Measurements from ENCODE around the gene MSGN1.
A peak's percentile ranks its signal among the peaks of the same experiment; 100 is the strongest.

MSGN1 gene

DNA sequence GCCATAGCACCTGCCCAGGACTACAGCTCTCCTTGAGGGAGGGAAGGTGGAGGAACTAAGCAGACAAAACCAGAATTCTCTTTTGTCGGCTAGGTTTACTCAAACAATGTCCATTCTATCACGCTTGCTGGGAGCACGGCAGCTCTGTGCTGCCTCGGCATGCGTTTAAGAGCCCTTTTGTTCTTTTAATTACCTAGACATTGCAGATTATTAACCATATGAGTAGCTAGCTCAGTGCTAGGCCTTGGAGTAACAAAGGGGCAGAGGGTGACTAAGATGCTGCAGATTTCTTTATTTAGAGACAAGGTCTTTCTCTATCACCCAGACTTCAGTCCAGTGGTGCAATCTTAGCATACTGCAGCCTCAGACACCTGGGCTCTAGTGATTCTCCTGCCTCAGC, 11.1 kb downstream of the MSGN1 start:
- Histone ChIP-seq H3K27ac (ENCODE audit: insufficient read depth in 1 of 2, low read depth in 1 of 2, low read length in 2 of 2, poor library complexity in 1 of 2, severe bottlenecking in 2 of 2) (no peak overlapping the region), H3K36me3 (ENCODE audit: control insufficient read depth in 4 of 4, insufficient read depth in 4 of 4, low read length in 3 of 4) (no peaks in the 10 kb centered on the region), H3K27me3 (replicated peaks in 2 of 5; ENCODE audit: control insufficient read depth in 4 of 5, insufficient read depth in 5 of 5, low read length in 4 of 5) (peaks cover 0 to 15% (median 6%) of the 10 kb centered on the region in 5 experiments), H3K4me1 (ENCODE audit: control extremely low read depth in 1 of 4, control insufficient read depth in 4 of 4, insufficient read depth in 4 of 4, low read length in 3 of 4) (peaks cover 0 to 12% (median 7%) of the 10 kb centered on the region in 4 experiments), H3K9me3 (ENCODE audit: control extremely low read depth in 1 of 5, control insufficient read depth in 4 of 5, insufficient read depth in 2 of 5, low read depth in 1 of 5, low read length in 4 of 5) (no peaks in the 10 kb centered on the region), H3K4me3 (ENCODE audit: control insufficient read depth in 1 of 7, extremely low read depth in 1 of 7, insufficient read depth in 4 of 7, low read depth in 2 of 7, low read length in 6 of 7) (no peak overlapping the region)
- ChIA-PET CTCF (interaction anchor here (1.3 kb wide), 1 partner anchor 11 kb away, joined by 3 read pairs; the partner anchor contains the start of gene MSGN1), POLR2A (no interaction called here)
- 100% methylated on average over 5 of the region's 5 CpGs for WGBS (ENCODE audit: insufficient coverage)
- no peak for DNase-seq

DNA sequence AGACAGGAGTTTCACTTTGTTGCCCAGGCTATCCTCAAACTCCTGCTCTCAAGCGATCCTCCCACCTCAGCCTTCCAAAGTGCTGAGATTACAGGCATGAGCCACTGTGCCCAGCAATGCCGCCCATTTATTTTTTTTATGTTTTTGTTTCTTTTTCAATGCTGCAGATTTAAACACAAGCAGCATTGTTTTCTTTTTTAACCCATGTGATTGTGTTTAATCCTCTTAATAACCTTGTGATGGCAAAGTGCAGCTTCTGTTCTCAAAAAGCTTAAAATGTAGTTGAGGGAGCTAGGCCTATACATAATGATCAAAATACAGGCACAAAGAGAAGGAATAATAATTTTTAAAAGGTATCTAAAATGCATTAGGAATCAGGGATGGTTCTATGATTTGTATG, 11.5 kb downstream of the MSGN1 start:
- H3K9me3 ChIP-seq (ENCODE audit: control extremely low read depth in 1 of 5, control insufficient read depth in 4 of 5, insufficient read depth in 2 of 5, low read depth in 1 of 5, low read length in 4 of 5), result no peaks in the 10 kb centered on the region
- H3K4me3 ChIP-seq (ENCODE audit: control insufficient read depth in 1 of 7, extremely low read depth in 1 of 7, insufficient read depth in 4 of 7, low read depth in 2 of 7, low read length in 6 of 7), result no peak overlapping the region
- CTCF ChIA-PET, result interaction anchor here (1.0 to 1.3 kb wide), 2 partner anchors 12 to 108 kb away, joined by 3 read pairs; partner anchors contain the start of gene MSGN1
- no peak for DNase-seq
- H3K27ac ChIP-seq (ENCODE audit: insufficient read depth in 1 of 2, low read depth in 1 of 2, low read length in 2 of 2, poor library complexity in 1 of 2, severe bottlenecking in 2 of 2), result no peak overlapping the region
- H3K36me3 ChIP-seq (ENCODE audit: control insufficient read depth in 4 of 4, insufficient read depth in 4 of 4, low read length in 3 of 4), result no peaks in the 10 kb centered on the region
- POLR2A ChIA-PET, result interaction anchor here (0.6 kb wide), 1 partner anchor 777 kb away, joined by 5 read pairs; no protein-coding TSS in a partner anchor
- H3K4me1 ChIP-seq (ENCODE audit: control extremely low read depth in 1 of 4, control insufficient read depth in 4 of 4, insufficient read depth in 4 of 4, low read length in 3 of 4), result peaks cover 0 to 9% (median 6%) of the 10 kb centered on the region in 4 experiments
- no CpG with 5 or more reads among the region's 2 CpGs for WGBS (ENCODE audit: insufficient coverage)
- peaks cover 0 to 15% (median 6%) of the 10 kb centered on the region in 5 experiments for H3K27me3 ChIP-seq (replicated peaks in 2 of 5; ENCODE audit: control insufficient read depth in 4 of 5, insufficient read depth in 5 of 5, low read length in 4 of 5)

DNA sequence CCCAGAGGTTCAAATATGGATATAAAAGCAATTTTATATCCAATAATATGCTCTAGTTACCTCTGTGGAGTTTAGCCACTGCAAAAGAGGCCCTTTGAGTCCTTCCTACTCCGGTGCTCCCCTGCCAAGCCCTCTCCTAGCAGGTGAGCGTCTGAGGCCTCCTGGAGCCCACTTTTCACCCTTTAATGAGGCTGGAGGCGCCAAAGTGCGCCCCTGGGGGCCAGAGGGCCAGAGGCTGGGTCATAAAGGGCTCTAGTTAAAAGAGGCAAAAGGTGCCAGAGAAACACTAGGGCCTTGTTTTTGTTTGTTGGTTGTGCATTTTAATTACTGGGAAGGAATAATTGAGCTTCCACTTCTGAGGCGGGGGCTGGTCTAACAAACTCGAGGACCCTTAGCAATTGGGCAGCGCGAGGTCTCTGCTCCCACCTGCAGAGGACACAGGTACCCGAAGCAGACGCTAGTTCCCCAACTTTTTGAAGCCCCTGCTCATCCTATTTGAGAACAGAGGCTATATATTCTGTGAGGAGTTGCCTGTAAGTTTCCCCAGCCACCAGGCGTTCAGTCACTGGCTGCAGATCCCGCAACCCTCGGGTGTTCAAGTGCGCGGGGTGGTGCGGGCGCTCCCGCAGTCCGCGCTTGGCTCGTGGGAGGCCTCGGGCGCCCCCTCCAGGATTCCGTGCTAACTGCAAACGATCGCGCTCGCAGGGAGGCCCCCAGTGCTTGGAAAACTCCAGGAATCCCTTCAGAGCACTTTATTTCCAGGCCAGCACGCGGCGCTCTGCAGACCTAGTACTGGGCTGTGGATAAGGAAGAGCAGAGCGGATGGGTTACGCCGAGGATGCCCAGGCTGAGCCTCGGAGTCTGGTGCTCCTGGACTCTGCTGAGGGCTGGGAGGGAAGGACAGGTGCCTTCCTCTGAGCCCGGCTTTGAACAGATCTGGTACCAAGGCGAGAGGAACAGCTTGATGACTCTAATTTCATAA, 14.1 kb downstream of the MSGN1 start:
- H3K4me1 ChIP-seq (ENCODE audit: control extremely low read depth in 1 of 4, control insufficient read depth in 4 of 4, insufficient read depth in 4 of 4, low read length in 3 of 4), result peaks cover 0 to 9% (median 6%) of the 10 kb centered on the region in 4 experiments
- peak; percentile 58 to 65 (median 63) for DNase-seq
- peak overlapping the region in 5 of 7 experiments; percentile 23 to 60 (median 35) for H3K4me3 ChIP-seq (ENCODE audit: control insufficient read depth in 1 of 7, extremely low read depth in 1 of 7, insufficient read depth in 4 of 7, low read depth in 2 of 7, low read length in 6 of 7)
- no peak overlapping the region for H3K27ac ChIP-seq (ENCODE audit: insufficient read depth in 1 of 2, low read depth in 1 of 2, low read length in 2 of 2, poor library complexity in 1 of 2, severe bottlenecking in 2 of 2)
- H3K27me3 ChIP-seq (replicated peaks in 2 of 5; ENCODE audit: control insufficient read depth in 4 of 5, insufficient read depth in 5 of 5, low read length in 4 of 5), result peaks cover 0 to 15% (median 6%) of the 10 kb centered on the region in 5 experiments
- POLR2A ChIA-PET, result no interaction called here
- no peaks in the 10 kb centered on the region for H3K36me3 ChIP-seq (ENCODE audit: control insufficient read depth in 4 of 4, insufficient read depth in 4 of 4, low read length in 3 of 4)
- H3K9me3 ChIP-seq (ENCODE audit: control extremely low read depth in 1 of 5, control insufficient read depth in 4 of 5, insufficient read depth in 2 of 5, low read depth in 1 of 5, low read length in 4 of 5), result no peaks in the 10 kb centered on the region
- CTCF ChIA-PET, result interaction anchor here (0.6 to 4.5 kb wide), 13 partner anchors 7 to 114 kb away, joined by 3 to 18 read pairs (median 4); no protein-coding TSS in a partner anchor
- 12% methylated on average over 33 of the region's 37 CpGs for WGBS (ENCODE audit: insufficient coverage)

DNA sequence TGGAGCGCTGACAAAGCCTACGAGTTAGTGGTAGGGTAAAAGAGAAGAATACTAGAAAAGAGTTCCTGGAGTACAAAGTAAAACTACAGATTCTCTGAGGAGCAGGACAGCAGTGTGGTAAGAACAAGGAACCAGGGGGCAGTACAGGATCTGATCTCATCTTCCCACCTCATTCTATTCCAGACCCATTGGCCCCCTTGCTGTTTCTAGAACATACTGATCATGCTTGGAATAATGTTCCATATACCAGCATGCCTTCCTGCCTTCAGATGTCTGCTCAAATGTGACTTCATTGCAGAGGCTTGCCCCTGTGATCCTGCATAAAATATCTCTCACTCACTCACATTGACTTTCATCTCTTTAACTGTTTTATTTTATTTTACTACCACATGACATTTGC, 19.3 kb downstream of the MSGN1 start:
- no peak overlapping the region for H3K27ac ChIP-seq (ENCODE audit: insufficient read depth in 1 of 2, low read depth in 1 of 2, low read length in 2 of 2, poor library complexity in 1 of 2, severe bottlenecking in 2 of 2)
- 50% methylated on average over 2 of the region's 2 CpGs for WGBS (ENCODE audit: insufficient coverage)
- ChIA-PET POLR2A (no interaction called here), CTCF (interaction anchor here (1.1 kb wide), 1 partner anchor 9 kb away, joined by 3 read pairs; no protein-coding TSS in a partner anchor)
- H3K27me3 ChIP-seq (replicated peaks in 2 of 5; ENCODE audit: control insufficient read depth in 4 of 5, insufficient read depth in 5 of 5, low read length in 4 of 5), result peaks cover 0 to 11% (median 7%) of the 10 kb centered on the region in 5 experiments
- no peaks in the 10 kb centered on the region for H3K36me3 ChIP-seq (ENCODE audit: control insufficient read depth in 4 of 4, insufficient read depth in 4 of 4, low read length in 3 of 4)
- H3K4me3 ChIP-seq (ENCODE audit: control insufficient read depth in 1 of 7, extremely low read depth in 1 of 7, insufficient read depth in 4 of 7, low read depth in 2 of 7, low read length in 6 of 7), result no peak overlapping the region
- peaks cover 0 to 5% (median 5%) of the 10 kb centered on the region in 4 experiments for H3K4me1 ChIP-seq (ENCODE audit: control extremely low read depth in 1 of 4, control insufficient read depth in 4 of 4, insufficient read depth in 4 of 4, low read length in 3 of 4)
- no peak for DNase-seq
- H3K9me3 ChIP-seq (ENCODE audit: control extremely low read depth in 1 of 5, control insufficient read depth in 4 of 5, insufficient read depth in 2 of 5, low read depth in 1 of 5, low read length in 4 of 5), result no peaks in the 10 kb centered on the region

DNA sequence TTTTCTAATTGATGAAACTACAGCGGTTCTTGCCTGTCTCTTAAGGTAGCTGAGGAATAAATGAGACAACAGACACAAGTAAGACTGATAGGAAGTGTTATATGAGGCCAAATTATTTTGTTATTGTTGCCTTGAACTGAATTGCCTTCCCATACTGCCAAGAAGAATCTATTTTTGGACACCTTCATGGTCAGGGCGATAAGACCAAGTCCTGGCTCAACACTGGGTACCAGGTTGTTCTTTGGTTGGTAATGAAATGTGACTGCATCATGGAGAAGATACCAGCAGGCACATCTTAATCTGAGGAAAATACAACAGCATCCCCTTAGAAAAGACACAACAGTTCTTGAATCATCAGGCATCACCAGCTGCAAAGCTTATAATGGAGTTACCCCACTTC, 23.7 kb downstream of the MSGN1 start:
- no peak overlapping the region for H3K27ac ChIP-seq (ENCODE audit: insufficient read depth in 1 of 2, low read depth in 1 of 2, low read length in 2 of 2, poor library complexity in 1 of 2, severe bottlenecking in 2 of 2)
- WGBS (ENCODE audit: insufficient coverage), result 90% methylated on average over 1 of the region's 2 CpGs
- H3K36me3 ChIP-seq (ENCODE audit: control insufficient read depth in 4 of 4, insufficient read depth in 4 of 4, low read length in 3 of 4), result no peaks in the 10 kb centered on the region
- no peak overlapping the region for H3K4me3 ChIP-seq (ENCODE audit: control insufficient read depth in 1 of 7, extremely low read depth in 1 of 7, insufficient read depth in 4 of 7, low read depth in 2 of 7, low read length in 6 of 7)
- ChIA-PET CTCF (no interaction called here), POLR2A (no interaction called here)
- no peak for DNase-seq
- no peaks in the 10 kb centered on the region for H3K4me1 ChIP-seq (ENCODE audit: control extremely low read depth in 1 of 4, control insufficient read depth in 4 of 4, insufficient read depth in 4 of 4, low read length in 3 of 4)
- H3K9me3 ChIP-seq (ENCODE audit: control extremely low read depth in 1 of 5, control insufficient read depth in 4 of 5, insufficient read depth in 2 of 5, low read depth in 1 of 5, low read length in 4 of 5), result no peaks in the 10 kb centered on the region
- peaks cover 0 to 4% (median 0%) of the 10 kb centered on the region in 5 experiments for H3K27me3 ChIP-seq (replicated peaks in 2 of 5; ENCODE audit: control insufficient read depth in 4 of 5, insufficient read depth in 5 of 5, low read length in 4 of 5)

DNA sequence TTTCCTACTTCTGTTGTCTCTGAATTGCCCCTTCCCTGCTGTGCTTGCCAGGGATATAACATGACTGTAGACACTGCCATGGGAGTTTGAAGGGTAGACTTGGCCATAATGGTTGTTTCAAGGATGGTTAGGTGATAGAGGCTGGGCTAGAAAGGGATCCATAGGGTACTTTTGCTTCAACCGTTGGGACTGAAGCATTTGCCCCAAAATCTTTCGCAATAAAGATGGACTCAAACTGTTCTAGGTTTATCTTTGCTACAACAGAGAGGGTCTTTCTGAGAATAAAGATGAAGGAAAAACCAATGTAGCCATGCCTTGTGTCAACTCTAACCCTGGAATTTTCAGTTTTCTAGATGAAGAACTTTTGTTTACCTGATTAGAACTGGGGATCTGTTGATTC, 27.2 kb downstream of the MSGN1 start:
- Histone ChIP-seq H3K9me3 (ENCODE audit: control extremely low read depth in 1 of 5, control insufficient read depth in 4 of 5, insufficient read depth in 2 of 5, low read depth in 1 of 5, low read length in 4 of 5) (no peaks in the 10 kb centered on the region), H3K36me3 (ENCODE audit: control insufficient read depth in 4 of 4, insufficient read depth in 4 of 4, low read length in 3 of 4) (no peaks in the 10 kb centered on the region), H3K27me3 (replicated peaks in 2 of 5; ENCODE audit: control insufficient read depth in 4 of 5, insufficient read depth in 5 of 5, low read length in 4 of 5) (peaks cover 0 to 8% (median 0%) of the 10 kb centered on the region in 5 experiments), H3K4me1 (ENCODE audit: control extremely low read depth in 1 of 4, control insufficient read depth in 4 of 4, insufficient read depth in 4 of 4, low read length in 3 of 4) (no peaks in the 10 kb centered on the region), H3K27ac (ENCODE audit: insufficient read depth in 1 of 2, low read depth in 1 of 2, low read length in 2 of 2, poor library complexity in 1 of 2, severe bottlenecking in 2 of 2) (no peak overlapping the region), H3K4me3 (ENCODE audit: control insufficient read depth in 1 of 7, extremely low read depth in 1 of 7, insufficient read depth in 4 of 7, low read depth in 2 of 7, low read length in 6 of 7) (no peak overlapping the region)
- 94% methylated on average over 2 of the region's 2 CpGs for WGBS (ENCODE audit: insufficient coverage)
- CTCF ChIA-PET, result interaction anchor here (0.7 to 4.1 kb wide), 2 partner anchors 12 to 1336 kb away, joined by 3 to 18 read pairs; no protein-coding TSS in a partner anchor
- no peak for DNase-seq
- POLR2A ChIA-PET, result no interaction called here

DNA sequence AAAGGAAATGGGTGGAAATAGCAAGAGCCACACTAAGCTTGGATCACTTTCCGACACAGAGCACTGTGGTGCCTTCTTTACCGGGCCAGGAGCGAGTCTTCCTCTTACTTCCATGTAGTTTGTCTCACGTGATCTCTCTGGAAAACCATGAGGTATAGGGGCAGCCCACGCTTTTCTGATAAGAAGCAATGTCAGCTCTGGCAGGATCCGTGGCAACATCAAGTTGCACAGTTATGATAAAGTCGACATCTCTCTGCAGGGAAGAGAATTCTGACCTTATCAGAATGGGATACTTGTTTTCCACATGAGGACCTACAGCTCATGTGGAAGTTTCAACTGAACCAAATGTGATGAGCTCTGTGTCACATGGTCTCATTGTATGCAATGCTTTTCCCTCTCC, 29.5 kb downstream of the MSGN1 start:
- POLR2A ChIA-PET, result no interaction called here
- no peaks in the 10 kb centered on the region for H3K36me3 ChIP-seq (ENCODE audit: control insufficient read depth in 4 of 4, insufficient read depth in 4 of 4, low read length in 3 of 4)
- H3K27me3 ChIP-seq (replicated peaks in 2 of 5; ENCODE audit: control insufficient read depth in 4 of 5, insufficient read depth in 5 of 5, low read length in 4 of 5), result peaks cover 0 to 10% (median 0%) of the 10 kb centered on the region in 5 experiments
- no peaks in the 10 kb centered on the region for H3K4me1 ChIP-seq (ENCODE audit: control extremely low read depth in 1 of 4, control insufficient read depth in 4 of 4, insufficient read depth in 4 of 4, low read length in 3 of 4)
- 97% methylated on average over 7 of the region's 7 CpGs for WGBS (ENCODE audit: insufficient coverage)
- no peaks in the 10 kb centered on the region for H3K9me3 ChIP-seq (ENCODE audit: control extremely low read depth in 1 of 5, control insufficient read depth in 4 of 5, insufficient read depth in 2 of 5, low read depth in 1 of 5, low read length in 4 of 5)
- no peak for DNase-seq
- H3K4me3 ChIP-seq (ENCODE audit: control insufficient read depth in 1 of 7, extremely low read depth in 1 of 7, insufficient read depth in 4 of 7, low read depth in 2 of 7, low read length in 6 of 7), result no peak overlapping the region
- no peak overlapping the region for H3K27ac ChIP-seq (ENCODE audit: insufficient read depth in 1 of 2, low read depth in 1 of 2, low read length in 2 of 2, poor library complexity in 1 of 2, severe bottlenecking in 2 of 2)
- CTCF ChIA-PET, result interaction anchor here (1.0 to 4.1 kb wide), 3 partner anchors 11 to 73 kb away, joined by 4 to 18 read pairs (median 8); no protein-coding TSS in a partner anchor

Data from common myeloid progenitor, CD34-positive (primary cell).